Measurements from ENCODE around the gene SHC4. TPM values are rescaled to one million over a fixed set of nuclear protein-coding genes. Genes with fewer than 3 reads are reported as not detected.

Gene SHC4
- total and polyA plus RNA-seq, 9 of the 15 experiments (the other 6 are each of a cell fraction or from before 2014, with no cell fraction given): 0.43 to 1.2 (median 0.67) TPM

GRCh38 chr15:48946074-48946839, 17.5 kb downstream of the SHC4 start (continued):
- TF ChIP-seq PREB (CRISPR knock-in tag; IDR thresholded peaks at IDR 0.05): no peak
- peak; percentile 85 for TF ChIP-seq JUN (IDR thresholded peaks at IDR 0.05; ENCODE audit: borderline replicate concordance, low read depth, low read length)
- TF ChIP-seq JUN (CRISPR knock-in tag; IDR thresholded peaks at IDR 0.05; ENCODE audit: borderline replicate concordance): no peak
- no peak for TF ChIP-seq COPS2 (conservative IDR thresholded peaks at IDR 0.05)
- TF ChIP-seq ZBTB1 (CRISPR knock-in tag; IDR thresholded peaks at IDR 0.05; ENCODE audit: borderline replicate concordance, low read depth): no peak
- TF ChIP-seq E2F4 (CRISPR knock-in tag; IDR thresholded peaks at IDR 0.05; ENCODE audit: low read depth): no peak
- no peak for TF ChIP-seq HDAC6 (IDR thresholded peaks at IDR 0.05; ENCODE audit: low read depth, low read length)
- no peak for TF ChIP-seq KLF10 (CRISPR knock-in tag; IDR thresholded peaks at IDR 0.05)
- no peak for TF ChIP-seq ZBTB40 (IDR thresholded peaks at IDR 0.05)
- TF ChIP-seq ZBTB40 (CRISPR knock-in tag; IDR thresholded peaks at IDR 0.05): no peak
- peak in 1 of 2 experiments; percentile 28; a peak in 1 of 4 replicates for TF ChIP-seq MAZ (CRISPR knock-in tag; conservative IDR thresholded peaks at IDR 0.05 in 1 of 2, IDR thresholded peaks at IDR 0.05 in 1 of 2)
- TF ChIP-seq FIP1L1 (IDR thresholded peaks at IDR 0.05; ENCODE audit: low read depth, low read length, poor library complexity, severe bottlenecking): no peak
- no peak for TF ChIP-seq WHSC1 (IDR thresholded peaks at IDR 0.05; ENCODE audit: low read length)
- no peak for TF ChIP-seq ARID3A (IDR thresholded peaks at IDR 0.05; ENCODE audit: borderline replicate concordance, low read depth, low read length)

Measured in K562 (cell line).